Measurements from ENCODE around the gene CCDC30. TPM values are rescaled to one million over a fixed set of nuclear protein-coding genes. Genes with fewer than 3 reads are reported as not detected.

Gene CCDC30
- total RNA-seq, 4 donors from 2014 or later = 20.1 to 56.7 (median 22.7) TPM

GRCh38 chr1:42424201-42424600, 38.9 kb upstream of the CCDC30 start:
- TF ChIP-seq CTCF (IDR thresholded peaks at IDR 0.05) = no peak
- TF ChIP-seq POLR2A (IDR thresholded peaks at IDR 0.05) = no peak
- Histone ChIP-seq H3K27ac (no peak overlapping the region), H3K36me3 (no peaks in the 10 kb centered on the region), H3K9me3 (no peaks in the 10 kb centered on the region), H3K4me3 (replicated peaks in 1 of 3) (no peak overlapping the region), H3K27me3 (no peaks in the 10 kb centered on the region), H3K4me1 (peaks cover 5 to 8% of the 10 kb centered on the region in 2 donors)
- intact Hi-C loops (cut with DNase I) = no loop called here
- DNase-seq = no peak
- WGBS, 2 donors = 59 to 61% methylated on average over 4 of the region's 4 CpGs

- intact Hi-C loops (cut with DNase I) = no loop called here
- H3K27ac ChIP-seq = no peak overlapping the region
- 68 to 78% methylated on average over 4 of the region's 4 CpGs for WGBS, 2 donors
Measured at GRCh38 chr1:42427240-42427639, 35.8 kb upstream of the CCDC30 start.

GRCh38 chr1:42429603-42430002, 33.5 kb upstream of the CCDC30 start:
- intact Hi-C loops (cut with DNase I) = no loop called here
- H3K27ac ChIP-seq = no peak overlapping the region
- H3K4me1 ChIP-seq = no peaks in the 10 kb centered on the region
- no peaks in the 10 kb centered on the region for H3K27me3 ChIP-seq
- H3K4me3 ChIP-seq (replicated peaks in 1 of 3) = no peak overlapping the region
- H3K9me3 ChIP-seq = no peaks in the 10 kb centered on the region
- no peaks in the 10 kb centered on the region for H3K36me3 ChIP-seq
- WGBS, 2 donors = 76 to 80% methylated on average over 1 of the region's 1 CpG
- TF ChIP-seq POLR2A (IDR thresholded peaks at IDR 0.05) (no peak), CTCF (IDR thresholded peaks at IDR 0.05) (no peak)
- no peak for DNase-seq

More at GRCh38 chr1:42427240-42427639, 35.8 kb upstream of the CCDC30 start:
- Histone ChIP-seq H3K4me1 (peaks cover 4 to 5% of the 10 kb centered on the region in 2 donors), H3K36me3 (no peaks in the 10 kb centered on the region), H3K9me3 (no peaks in the 10 kb centered on the region), H3K27me3 (no peaks in the 10 kb centered on the region), H3K4me3 (replicated peaks in 1 of 3) (no peak overlapping the region)
- TF ChIP-seq POLR2A (IDR thresholded peaks at IDR 0.05) (no peak), CTCF (IDR thresholded peaks at IDR 0.05) (no peak)
- no peak for DNase-seq

GRCh38 chr1:42430286-42431135, 32.6 kb upstream of the CCDC30 start:
- Histone ChIP-seq H3K9me3 (no peaks in the 10 kb centered on the region), H3K4me3 (replicated peaks in 1 of 3) (no peak overlapping the region), H3K36me3 (no peaks in the 10 kb centered on the region), H3K27ac (no peak overlapping the region), H3K27me3 (no peaks in the 10 kb centered on the region), H3K4me1 (no peaks in the 10 kb centered on the region)
- DNase-seq = no peak
- intact Hi-C loops (cut with DNase I) = no loop called here
- 80 to 85% methylated on average over 3 of the region's 3 CpGs for WGBS, 2 donors
- no peak for TF ChIP-seq POLR2A (IDR thresholded peaks at IDR 0.05)
- TF ChIP-seq CTCF (IDR thresholded peaks at IDR 0.05) = no peak

GRCh38 chr1:42431514-42431913, 31.6 kb upstream of the CCDC30 start:
- intact Hi-C loops (cut with DNase I) = no loop called here
- TF ChIP-seq CTCF (IDR thresholded peaks at IDR 0.05) (no peak), POLR2A (IDR thresholded peaks at IDR 0.05) (no peak)
- no peak overlapping the region for H3K27ac ChIP-seq
- H3K27me3 ChIP-seq = no peaks in the 10 kb centered on the region
- no peaks in the 10 kb centered on the region for H3K9me3 ChIP-seq
- DNase-seq = no peak
- H3K4me3 ChIP-seq (replicated peaks in 1 of 3) = no peak overlapping the region
- WGBS, 2 donors = 80 to 81% methylated on average over 3 of the region's 3 CpGs
- no peaks in the 10 kb centered on the region for H3K36me3 ChIP-seq
- H3K4me1 ChIP-seq = no peaks in the 10 kb centered on the region

All from thyroid gland (tissue), 4 donors.